ENCODE measurements around the gene SLC12A7. TPM values are rescaled to one million over a fixed set of nuclear protein-coding genes. Genes with fewer than 3 reads are reported as not detected.

SLC12A7 gene
- total and polyA plus RNA-seq, 9 of the 15 experiments (the other 6 are each of a cell fraction or from before 2014, with no cell fraction given), result 0.01 to 3.1 (median 0.56) TPM

DNA sequence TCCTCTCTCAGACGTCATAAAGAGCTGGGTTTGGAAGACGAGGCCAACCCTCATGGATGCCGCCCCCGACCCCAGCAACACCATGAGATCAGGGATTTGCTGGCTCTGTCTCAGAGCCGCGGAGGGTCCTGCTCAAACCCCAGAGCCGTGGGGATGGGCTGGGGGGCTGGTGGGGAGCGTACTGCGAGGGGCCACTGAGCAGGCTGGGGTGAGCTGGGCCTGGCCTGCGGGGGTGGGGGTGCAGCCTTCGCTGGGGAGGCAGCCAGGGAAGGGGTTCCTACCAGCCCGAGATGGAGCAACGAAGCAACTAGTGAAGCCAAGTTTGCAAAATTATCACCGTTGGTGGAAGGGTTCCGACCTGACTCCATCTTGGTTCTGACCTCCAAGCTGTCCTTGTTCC, 5.1 kb upstream of the SLC12A7 start:
- peaks cover 32 to 85% of the 10 kb centered on the region in 2 experiments for H3K27me3 ChIP-seq (ENCODE audit: control insufficient read depth in 2 of 2, insufficient read depth in 2 of 2, low read length in 2 of 2)
- TF ChIP-seq, protein P1, sequence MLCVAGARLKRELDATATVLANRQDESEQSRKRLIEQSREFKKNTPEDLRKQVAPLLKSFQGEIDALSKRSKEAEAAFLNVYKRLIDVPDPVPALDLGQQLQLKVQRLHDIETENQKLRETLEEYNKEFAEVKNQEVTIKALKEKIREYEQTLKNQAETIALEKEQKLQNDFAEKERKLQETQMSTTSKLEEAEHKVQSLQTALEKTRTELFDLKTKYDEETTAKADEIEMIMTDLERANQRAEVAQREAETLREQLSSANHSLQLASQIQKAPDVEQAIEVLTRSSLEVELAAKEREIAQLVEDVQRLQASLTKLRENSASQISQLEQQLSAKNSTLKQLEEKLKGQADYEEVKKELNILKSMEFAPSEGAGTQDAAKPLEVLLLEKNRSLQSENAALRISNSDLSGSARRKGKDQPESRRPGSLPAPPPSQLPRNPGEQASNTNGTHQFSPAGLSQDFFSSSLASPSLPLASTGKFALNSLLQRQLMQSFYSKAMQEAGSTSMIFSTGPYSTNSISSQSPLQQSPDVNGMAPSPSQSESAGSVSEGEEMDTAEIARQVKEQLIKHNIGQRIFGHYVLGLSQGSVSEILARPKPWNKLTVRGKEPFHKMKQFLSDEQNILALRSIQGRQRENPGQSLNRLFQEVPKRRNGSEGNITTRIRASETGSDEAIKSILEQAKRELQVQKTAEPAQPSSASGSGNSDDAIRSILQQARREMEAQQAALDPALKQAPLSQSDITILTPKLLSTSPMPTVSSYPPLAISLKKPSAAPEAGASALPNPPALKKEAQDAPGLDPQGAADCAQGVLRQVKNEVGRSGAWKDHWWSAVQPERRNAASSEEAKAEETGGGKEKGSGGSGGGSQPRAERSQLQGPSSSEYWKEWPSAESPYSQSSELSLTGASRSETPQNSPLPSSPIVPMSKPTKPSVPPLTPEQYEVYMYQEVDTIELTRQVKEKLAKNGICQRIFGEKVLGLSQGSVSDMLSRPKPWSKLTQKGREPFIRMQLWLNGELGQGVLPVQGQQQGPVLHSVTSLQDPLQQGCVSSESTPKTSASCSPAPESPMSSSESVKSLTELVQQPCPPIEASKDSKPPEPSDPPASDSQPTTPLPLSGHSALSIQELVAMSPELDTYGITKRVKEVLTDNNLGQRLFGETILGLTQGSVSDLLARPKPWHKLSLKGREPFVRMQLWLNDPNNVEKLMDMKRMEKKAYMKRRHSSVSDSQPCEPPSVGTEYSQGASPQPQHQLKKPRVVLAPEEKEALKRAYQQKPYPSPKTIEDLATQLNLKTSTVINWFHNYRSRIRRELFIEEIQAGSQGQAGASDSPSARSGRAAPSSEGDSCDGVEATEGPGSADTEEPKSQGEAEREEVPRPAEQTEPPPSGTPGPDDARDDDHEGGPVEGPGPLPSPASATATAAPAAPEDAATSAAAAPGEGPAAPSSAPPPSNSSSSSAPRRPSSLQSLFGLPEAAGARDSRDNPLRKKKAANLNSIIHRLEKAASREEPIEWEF (CRISPR knock-in tag; IDR thresholded peaks at IDR 0.05), result no peak
- TF ChIP-seq ZNF3 (CRISPR knock-in tag; IDR thresholded peaks at IDR 0.05) (no peak), SMARCC2 (IDR thresholded peaks at IDR 0.05; ENCODE audit: low read depth) (no peak), POLR2G (IDR thresholded peaks at IDR 0.05; ENCODE audit: low read depth, low read length) (no peak), POLR2AphosphoS2 (IDR thresholded peaks at IDR 0.05; ENCODE audit: low read length) (no peak), STAT5A (IDR thresholded peaks at IDR 0.05; ENCODE audit: borderline replicate concordance, low read length) (no peak), GATAD2B (IDR thresholded peaks at IDR 0.05; ENCODE audit: borderline replicate concordance) (no peak), SRF (CRISPR knock-in tag; IDR thresholded peaks at IDR 0.05) (no peak), BHLHE40 (IDR thresholded peaks at IDR 0.05; ENCODE audit: low read length) (no peak), SRSF3 (IDR thresholded peaks at IDR 0.05; ENCODE audit: insufficient read depth, low read length) (no peak), EP400 (IDR thresholded peaks at IDR 0.05) (no peak), GTF2A2 (tag; IDR thresholded peaks at IDR 0.05) (no peak)
- TF ChIP-seq, protein P2, sequence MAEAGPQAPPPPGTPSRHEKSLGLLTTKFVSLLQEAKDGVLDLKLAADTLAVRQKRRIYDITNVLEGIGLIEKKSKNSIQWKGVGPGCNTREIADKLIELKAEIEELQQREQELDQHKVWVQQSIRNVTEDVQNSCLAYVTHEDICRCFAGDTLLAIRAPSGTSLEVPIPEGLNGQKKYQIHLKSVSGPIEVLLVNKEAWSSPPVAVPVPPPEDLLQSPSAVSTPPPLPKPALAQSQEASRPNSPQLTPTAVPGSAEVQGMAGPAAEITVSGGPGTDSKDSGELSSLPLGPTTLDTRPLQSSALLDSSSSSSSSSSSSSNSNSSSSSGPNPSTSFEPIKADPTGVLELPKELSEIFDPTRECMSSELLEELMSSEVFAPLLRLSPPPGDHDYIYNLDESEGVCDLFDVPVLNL (CRISPR knock-in tag; IDR thresholded peaks at IDR 0.05; ENCODE audit: low read depth), result no peak
- H3K36me3 ChIP-seq (ENCODE audit: control insufficient read depth, insufficient read depth, low read length), result no peaks in the 10 kb centered on the region
- in situ Hi-C loops (cut with MboI) (no loop called here), intact Hi-C loops (cut with micrococcal nuclease) (loop anchor here (5.0 kb wide), 1 partner anchor 50 kb away; no protein-coding TSS in a partner anchor)
- H3K9me3 ChIP-seq (replicated peaks; ENCODE audit: control insufficient read depth, insufficient read depth, low read depth, low read length), result no peaks in the 10 kb centered on the region
- ChIA-PET POLR2A (interaction anchor here (2.6 kb wide), 1 partner anchor 11 kb away, joined by 18 read pairs; no protein-coding TSS in a partner anchor), CTCF (ENCODE audit: low intra/inter-chr PET ratio) (no interaction called here)
- DNase-seq (ENCODE audit: extremely low read depth in 1 of 4, low spot score in 3 of 4) (no peak), FAIRE-seq (no peak), ATAC-seq (no peak)
- no peak overlapping the region for H3K4me3 ChIP-seq
- no TSS peak for BruUV-seq (replicated peaks)
- H3K4me2 ChIP-seq (ENCODE audit: insufficient read depth, low read length), result no peak overlapping the region
- peaks cover 18% of the 10 kb centered on the region for H4K20me1 ChIP-seq (replicated peaks; ENCODE audit: control insufficient read depth, insufficient read depth, low read length)
- H3K79me2 ChIP-seq (ENCODE audit: control insufficient read depth, insufficient read depth, low read length), result no peaks in the 10 kb centered on the region
- no peak overlapping the region for H3K27ac ChIP-seq (ENCODE audit: extremely low read depth, low read depth, low read length)
- WGBS (ENCODE audit: insufficient coverage, low coverage, missing lambda C conversion rate), result 32% methylated on average over 12 of the region's 15 CpGs
- no peaks in the 10 kb centered on the region for H3K9me1 ChIP-seq (ENCODE audit: control insufficient read depth, insufficient read depth, low read length)
- peaks cover 11 to 69% of the 10 kb centered on the region in 2 experiments for H3K4me1 ChIP-seq (replicated peaks in 1 of 2; ENCODE audit: control insufficient read depth in 2 of 2, insufficient read depth in 2 of 2, low read length in 2 of 2)
- no peak overlapping the region for H2AFZ ChIP-seq (ENCODE audit: low read depth, low read length)
- H3K9ac ChIP-seq (ENCODE audit: insufficient read depth in 1 of 2, low read depth in 2 of 2, low read length in 2 of 2), result no peak overlapping the region

Measured in K562 (cell line).